SK-N-SH (cell line): Measurements from ENCODE around the gene ZNF22. TPM values are rescaled to one million over a fixed set of nuclear protein-coding genes. Genes with fewer than 3 reads are reported as not detected.

ENCODE experiments used
- CTCF ChIA-PET: fragments of 300-600, 350-600 bp; formaldehyde crosslinking; extraction: SDS; loops from one replicate; lab custom pipeline; 2021; lab: Yijun Ruan, JAX
- POLR2A ChIA-PET: fragments of 350-600 bp; sonication (Branson Sonifier 250); formaldehyde crosslinking; extraction: SDS; loops from one replicate; lab custom pipeline; 2020; ENCODE audit warnings: antibody characterized with exemption, inconsistent platforms; lab: Yijun Ruan, JAX
- DNase-seq: peaks from one replicate; pipeline ENCODE4 v3.0.0; 2012
- H2AFZ ChIP-seq: fragments of 200-600 bp; sonication (generic); 2 replicates; pipeline ENCODE4 v1.8.1; 2016; ENCODE audit warnings: antibody characterized with exemption, mild to moderate bottlenecking, low read depth
- H3F3A ChIP-seq: fragments of 200-600 bp; sonication (generic); replicated peaks from 2 replicates; pipeline ENCODE3; 2016; ENCODE audit warnings: antibody characterized with exemption, mild to moderate bottlenecking; ENCODE audit not compliant: insufficient read depth
- H3K27ac ChIP-seq, 2 experiments: fragments of 200-500 bp in 1 of 2; fragments of 200-600 bp in 1 of 2; sonication (Bioruptor generic) in 1 of 2; sonication (generic), shearing (Covaris generic) in 1 of 2; 2 replicates each; pipeline versions ENCODE4 v1.5.1 to v1.6.1; 2014 to 2016; ENCODE audit warnings: low read depth in 2 of 2, inconsistent platforms in 1 of 2, low read length in 1 of 2, mild to moderate bottlenecking in 1 of 2, mixed read lengths in 1 of 2
- H3K27me3 ChIP-seq: fragments of 200-600 bp; sonication (generic), shearing (Covaris generic); 2 replicates; pipeline ENCODE4 v1.6.1; 2016; ENCODE audit warnings: mixed run types; ENCODE audit not compliant: insufficient read depth
- H3K36me3 ChIP-seq, 2 experiments: fragments of 200-500 bp in 1 of 2; fragments of 200-600 bp in 1 of 2; sonication (Bioruptor generic) in 1 of 2; sonication (generic) in 1 of 2; replicated peaks in 1 of 2; 2 replicates each; pipeline versions ENCODE3 to v1.5.1; 2014 to 2016; ENCODE audit warnings: low read length in 1 of 2, mild to moderate bottlenecking in 1 of 2; ENCODE audit not compliant: insufficient read depth in 2 of 2, control insufficient read depth in 1 of 2
- H3K4me1 ChIP-seq, 2 experiments: fragments of 200-500 bp in 1 of 2; fragments of 200-600 bp in 1 of 2; sonication (Bioruptor generic) in 1 of 2; sonication (generic), shearing (Covaris generic) in 1 of 2; 2 replicates each; pipeline versions ENCODE4 v1.5.1 to v1.6.1; 2014 to 2016; ENCODE audit warnings: low read depth in 1 of 2, low read length in 1 of 2, mixed run types in 1 of 2; ENCODE audit not compliant: insufficient read depth in 2 of 2, control insufficient read depth in 1 of 2
- H3K4me2 ChIP-seq: fragments of 200-600 bp; sonication (generic), shearing (Covaris generic); 2 replicates; pipeline ENCODE4 v1.6.1; 2017; ENCODE audit warnings: mixed run types
- H3K4me3 ChIP-seq, 2 experiments: fragments of 200-500 bp in 1 of 2; fragments of 200-600 bp in 1 of 2; sonication (Bioruptor generic) in 1 of 2; sonication (generic), shearing (Covaris generic) in 1 of 2; 2 replicates each; pipeline versions ENCODE4 v1.5.1 to v1.8.1; 2014 to 2016; ENCODE audit warnings: low read depth in 2 of 2, inconsistent platforms in 1 of 2, low read length in 1 of 2, mild to moderate bottlenecking in 1 of 2, mixed read lengths in 1 of 2, moderate library complexity in 1 of 2
- H3K79me2 ChIP-seq: fragments of 200-600 bp; sonication (generic); 2 replicates; pipeline ENCODE4 v1.8.1; 2017; ENCODE audit warnings: mild to moderate bottlenecking; ENCODE audit not compliant: insufficient read depth
- H3K9ac ChIP-seq: fragments of 200-600 bp; sonication (generic); 2 replicates; pipeline ENCODE4 v1.6.1; 2017; ENCODE audit warnings: mixed run types
- H3K9me2 ChIP-seq: fragments of 200-600 bp; sonication (generic); 2 replicates; pipeline ENCODE4 v1.6.1; 2017; ENCODE audit warnings: mixed run types
- H3K9me3 ChIP-seq: fragments of 200-600 bp; sonication (generic); 2 replicates; pipeline ENCODE4 v1.6.1; 2017; ENCODE audit warnings: mixed run types, mild to moderate bottlenecking, moderate library complexity
- H4K20me1 ChIP-seq: fragments of 200-600 bp; sonication (generic); 2 replicates; pipeline ENCODE4 v1.6.1; 2017; ENCODE audit warnings: mild to moderate bottlenecking, mixed run types; ENCODE audit not compliant: insufficient read depth
- EP300 ChIP-seq, 2 experiments: IDR thresholded peaks; 2 replicates each; pipeline versions ENCODE4 v1.4.0 to v1.6.1; 2012; ENCODE audit warnings: borderline replicate concordance in 1 of 2, low read depth in 1 of 2, low read length in 1 of 2
- FOSL2 ChIP-seq: IDR thresholded peaks from 2 replicates; pipeline ENCODE4 v1.4.0; 2012; ENCODE audit warnings: low read depth, mild to moderate bottlenecking, moderate library complexity, borderline replicate concordance
- FOXM1 ChIP-seq: IDR thresholded peaks from 2 replicates; pipeline ENCODE4 v1.4.0; 2012; ENCODE audit warnings: low read depth, mild to moderate bottlenecking
- GABPA ChIP-seq: IDR thresholded peaks from 2 replicates; pipeline ENCODE4 v1.4.0; 2012; ENCODE audit warnings: low read depth, mild to moderate bottlenecking
- NFIC ChIP-seq: IDR thresholded peaks from 2 replicates; pipeline ENCODE4 v1.4.0; 2012; ENCODE audit warnings: borderline replicate concordance
- NRF1 ChIP-seq: IDR thresholded peaks from 2 replicates; pipeline ENCODE4 v1.6.1; 2012; ENCODE audit warnings: low read depth, mild to moderate bottlenecking, low read length
- RAD21 ChIP-seq: IDR thresholded peaks from 2 replicates; pipeline ENCODE4 v1.6.1; 2012; ENCODE audit warnings: mild to moderate bottlenecking, low read length
- RCOR1 ChIP-seq: fragments of 150-350 bp; IDR thresholded peaks from 2 replicates; pipeline ENCODE4 v1.6.1; 2017; ENCODE audit warnings: antibody characterized with exemption, low read length
- RXRA ChIP-seq: IDR thresholded peaks from 2 replicates; pipeline ENCODE4 v1.4.0; 2012; ENCODE audit warnings: low read depth, mild to moderate bottlenecking, borderline replicate concordance
- SIN3A ChIP-seq: IDR thresholded peaks from 2 replicates; pipeline ENCODE4 v1.6.1; 2012; ENCODE audit warnings: low read depth, mild to moderate bottlenecking, low read length, moderate library complexity, borderline replicate concordance
- TCF12 ChIP-seq: IDR thresholded peaks from 2 replicates; pipeline ENCODE4 v1.4.0; 2012
- TEAD4 ChIP-seq: IDR thresholded peaks from 2 replicates; pipeline ENCODE4 v1.4.0; 2012; ENCODE audit warnings: mild to moderate bottlenecking, borderline replicate concordance; ENCODE audit not compliant: insufficient read depth
- YY1 ChIP-seq: IDR thresholded peaks from 2 replicates; pipeline ENCODE4 v1.4.0; 2012; ENCODE audit warnings: low read depth, mild to moderate bottlenecking
- WGBS: methylation state at CpG from one replicate; pipeline ENCODE4 v1.1.6; 2017; ENCODE audit warnings: low lambda C conversion rate; 5-methylcytosine and 5-hydroxymethylcytosine counted together
- polyA plus RNA-seq, 3 experiments: library from polyadenylated mRNA; depleted of rRNA; stranded (reverse); fragments of >200 nt; gene quantifications; 2 replicates each; pipeline ENCODE4 v1.2.3, GENCODE V29; 2012
- TF ChIP-seq, protein P1 (sequence below): IDR thresholded peaks from 2 replicates; pipeline ENCODE4 v1.4.0; 2012; ENCODE audit warnings: low read depth, borderline replicate concordance
- TF ChIP-seq, protein P2 (sequence below): IDR thresholded peaks from 2 replicates; pipeline ENCODE4 v1.4.0; 2012; ENCODE audit warnings: low read depth, borderline replicate concordance
- TF ChIP-seq, protein P3 (sequence below): fragments of 200-600 bp; sonication (generic); IDR thresholded peaks from 2 replicates; pipeline ENCODE4 v1.6.1; 2017; ENCODE audit warnings: antibody characterized with exemption, mild to moderate bottlenecking, moderate library complexity

ZNF22 gene
- polyA plus RNA-seq, 1 of the 3 experiments (the other 2 are of a cell fraction): 10.2 TPM

DNA sequence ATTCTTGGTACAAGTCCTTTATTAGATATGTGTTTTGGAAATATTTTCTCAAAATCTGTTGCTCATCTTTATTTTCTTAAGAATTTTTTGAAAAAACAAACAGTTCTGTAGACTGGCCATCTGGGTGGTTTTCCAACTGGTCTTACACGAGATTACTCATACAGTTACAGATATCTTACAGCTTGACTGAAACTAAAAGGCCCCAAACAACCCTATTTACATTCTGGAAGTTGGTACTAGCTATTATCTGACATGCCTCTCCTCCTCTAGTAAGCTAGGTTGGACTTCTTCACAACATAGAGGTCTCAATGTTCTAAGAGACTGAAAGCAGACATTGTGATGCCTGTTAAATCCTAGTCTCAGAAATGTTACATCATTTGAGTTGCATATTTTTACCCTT lies 52.0 kb downstream of the ZNF22 start:
- H3K4me3 ChIP-seq: no peak overlapping the region
- H3K9me3 ChIP-seq: no peaks in the 10 kb centered on the region
- 0% methylated on average over 1 of the region's 1 CpG for WGBS
- ChIA-PET CTCF (no interaction called here), POLR2A (no interaction called here)
- no peak overlapping the region for H2AFZ ChIP-seq
- no peaks in the 10 kb centered on the region; the same call in 1 of the 2 replicates for H3K9me2 ChIP-seq
- DNase-seq: no peak
- no peak overlapping the region for H3K9ac ChIP-seq
- H3K36me3 ChIP-seq: no peaks in the 10 kb centered on the region
- TF ChIP-seq YY1 (no peak), GABPA (no peak), EP300 (IDR thresholded peaks at IDR 0.05; ENCODE audit: borderline replicate concordance in 1 of 2, low read depth in 1 of 2, low read length in 1 of 2) (no peak), TCF12 (no peak), FOXM1 (no peak), RAD21 (no peak), NRF1 (no peak), NFIC (no peak), RCOR1 (no peak), FOSL2 (no peak), SIN3A (no peak), TEAD4 (no peak), RXRA (no peak)
- TF ChIP-seq, protein P1, sequence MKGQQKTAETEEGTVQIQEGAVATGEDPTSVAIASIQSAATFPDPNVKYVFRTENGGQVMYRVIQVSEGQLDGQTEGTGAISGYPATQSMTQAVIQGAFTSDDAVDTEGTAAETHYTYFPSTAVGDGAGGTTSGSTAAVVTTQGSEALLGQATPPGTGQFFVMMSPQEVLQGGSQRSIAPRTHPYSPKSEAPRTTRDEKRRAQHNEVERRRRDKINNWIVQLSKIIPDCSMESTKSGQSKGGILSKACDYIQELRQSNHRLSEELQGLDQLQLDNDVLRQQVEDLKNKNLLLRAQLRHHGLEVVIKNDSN: no peak
- TF ChIP-seq, protein P2, sequence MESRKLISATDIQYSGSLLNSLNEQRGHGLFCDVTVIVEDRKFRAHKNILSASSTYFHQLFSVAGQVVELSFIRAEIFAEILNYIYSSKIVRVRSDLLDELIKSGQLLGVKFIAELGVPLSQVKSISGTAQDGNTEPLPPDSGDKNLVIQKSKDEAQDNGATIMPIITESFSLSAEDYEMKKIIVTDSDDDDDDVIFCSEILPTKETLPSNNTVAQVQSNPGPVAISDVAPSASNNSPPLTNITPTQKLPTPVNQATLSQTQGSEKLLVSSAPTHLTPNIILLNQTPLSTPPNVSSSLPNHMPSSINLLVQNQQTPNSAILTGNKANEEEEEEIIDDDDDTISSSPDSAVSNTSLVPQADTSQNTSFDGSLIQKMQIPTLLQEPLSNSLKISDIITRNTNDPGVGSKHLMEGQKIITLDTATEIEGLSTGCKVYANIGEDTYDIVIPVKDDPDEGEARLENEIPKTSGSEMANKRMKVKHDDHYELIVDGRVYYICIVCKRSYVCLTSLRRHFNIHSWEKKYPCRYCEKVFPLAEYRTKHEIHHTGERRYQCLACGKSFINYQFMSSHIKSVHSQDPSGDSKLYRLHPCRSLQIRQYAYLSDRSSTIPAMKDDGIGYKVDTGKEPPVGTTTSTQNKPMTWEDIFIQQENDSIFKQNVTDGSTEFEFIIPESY: no peak
- no peaks in the 10 kb centered on the region for H4K20me1 ChIP-seq
- H3K4me2 ChIP-seq: no peak overlapping the region
- no peak overlapping the region for H3K27ac ChIP-seq
- peaks cover 6% of the 10 kb centered on the region; the same call in 1 of the 2 replicates for H3K27me3 ChIP-seq
- H3F3A ChIP-seq: no peaks in the 10 kb centered on the region
- H3K4me1 ChIP-seq: no peaks in the 10 kb centered on the region
- no peaks in the 10 kb centered on the region for H3K79me2 ChIP-seq

DNA sequence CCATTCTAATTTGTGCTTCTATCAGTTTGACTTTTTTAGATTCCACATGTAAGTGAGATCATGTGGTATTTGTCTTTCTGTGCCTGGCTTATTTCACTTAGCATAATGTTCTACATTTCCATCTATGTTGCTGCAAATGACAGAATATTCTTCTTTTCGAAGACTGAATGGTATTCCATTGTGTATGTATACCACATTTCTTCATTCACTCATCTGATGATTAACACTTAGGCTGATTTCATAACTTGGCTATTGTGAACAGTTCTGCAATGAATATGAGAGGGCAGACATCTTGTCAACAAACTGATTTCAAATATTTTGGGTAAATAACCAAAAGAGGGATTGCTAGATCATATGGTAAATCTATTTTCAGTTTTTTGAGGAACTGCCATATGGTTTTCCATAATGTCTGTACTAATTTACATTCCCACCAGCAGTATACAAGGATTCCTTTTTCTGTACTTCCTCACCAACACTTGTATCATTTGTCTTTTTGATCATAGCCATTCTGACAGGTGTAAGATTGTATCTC lies 52.9 kb downstream of the ZNF22 start:
- no peak overlapping the region for H2AFZ ChIP-seq
- no peak overlapping the region for H3K27ac ChIP-seq
- POLR2A ChIA-PET: no interaction called here
- 3% methylated on average over 1 of the region's 1 CpG for whole genome bisulfite sequencing
- H3K4me3 ChIP-seq: no peak overlapping the region
- H3K9me3 ChIP-seq: no peaks in the 10 kb centered on the region
- H3K4me1 ChIP-seq: no peaks in the 10 kb centered on the region
- CTCF ChIA-PET: no interaction called here
- no peaks in the 10 kb centered on the region for H3K36me3 ChIP-seq
- no peaks in the 10 kb centered on the region for H3K79me2 ChIP-seq
- no peak overlapping the region for H3K9ac ChIP-seq
- no peaks in the 10 kb centered on the region; the same call in 1 of the 2 replicates for H3K9me2 ChIP-seq
- H3K27me3 ChIP-seq: peaks cover 6% of the 10 kb centered on the region; the same call in 1 of the 2 replicates
- TF ChIP-seq, protein P3, sequence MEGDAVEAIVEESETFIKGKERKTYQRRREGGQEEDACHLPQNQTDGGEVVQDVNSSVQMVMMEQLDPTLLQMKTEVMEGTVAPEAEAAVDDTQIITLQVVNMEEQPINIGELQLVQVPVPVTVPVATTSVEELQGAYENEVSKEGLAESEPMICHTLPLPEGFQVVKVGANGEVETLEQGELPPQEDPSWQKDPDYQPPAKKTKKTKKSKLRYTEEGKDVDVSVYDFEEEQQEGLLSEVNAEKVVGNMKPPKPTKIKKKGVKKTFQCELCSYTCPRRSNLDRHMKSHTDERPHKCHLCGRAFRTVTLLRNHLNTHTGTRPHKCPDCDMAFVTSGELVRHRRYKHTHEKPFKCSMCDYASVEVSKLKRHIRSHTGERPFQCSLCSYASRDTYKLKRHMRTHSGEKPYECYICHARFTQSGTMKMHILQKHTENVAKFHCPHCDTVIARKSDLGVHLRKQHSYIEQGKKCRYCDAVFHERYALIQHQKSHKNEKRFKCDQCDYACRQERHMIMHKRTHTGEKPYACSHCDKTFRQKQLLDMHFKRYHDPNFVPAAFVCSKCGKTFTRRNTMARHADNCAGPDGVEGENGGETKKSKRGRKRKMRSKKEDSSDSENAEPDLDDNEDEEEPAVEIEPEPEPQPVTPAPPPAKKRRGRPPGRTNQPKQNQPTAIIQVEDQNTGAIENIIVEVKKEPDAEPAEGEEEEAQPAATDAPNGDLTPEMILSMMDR: no peak
- no peak overlapping the region for H3K4me2 ChIP-seq
- no peak for DNase-seq
- H4K20me1 ChIP-seq: no peaks in the 10 kb centered on the region
- no peaks in the 10 kb centered on the region for H3F3A ChIP-seq

Other genes starting within 250 kb of the ZNF22 start
- not detected in 2 replicates for gene TMEM72, start 89.6 kb upstream of the ZNF22 start, polyA plus RNA-seq (2012; rRNA removed)
- gene RASSF4, start 41.1 kb upstream of the ZNF22 start, polyA plus RNA-seq (2012; rRNA removed): 11.0 and 14.1 TPM in 2 replicates
- gene DEPP1, start 22.1 kb upstream of the ZNF22 start, polyA plus RNA-seq (2012; rRNA removed): 5.3 and 6.1 TPM in 2 replicates